Right renal cortex interstitium (tissue), 3 donors: Measurements from ENCODE around the gene SVBP. TPM values are rescaled to one million over a fixed set of nuclear protein-coding genes. Genes with fewer than 3 reads are reported as not detected.
A peak's percentile ranks its signal among the peaks of the same experiment; 100 is the strongest.
"Not testable (repeated sequence)": the region's sequence is repeated elsewhere in the genome, so short reads cannot be mapped to it uniquely, and the experiment has no call there.

ENCODE experiments used
- DNase-seq, 3 donors: peaks; one replicate each; pipeline ENCODE4 v3.0.0-alpha.2; 2013; ENCODE audit warnings: low read depth in 3 of 3, low spot score in 2 of 3
- polyA plus RNA-seq, 3 donors: library from polyadenylated mRNA; unstranded; fragments of 120-200 nt; gene quantifications; one replicate each; pipeline ENCODE4 v1.2.1, GENCODE V29; 2013; ENCODE audit not compliant: insufficient read length in 3 of 3

SVBP gene, protein sequence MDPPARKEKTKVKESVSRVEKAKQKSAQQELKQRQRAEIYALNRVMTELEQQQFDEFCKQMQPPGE
- polyA plus RNA-seq, result 10 to 100 TPM; 66.4 to 75.9 (median 68.4) TPM

DNA sequence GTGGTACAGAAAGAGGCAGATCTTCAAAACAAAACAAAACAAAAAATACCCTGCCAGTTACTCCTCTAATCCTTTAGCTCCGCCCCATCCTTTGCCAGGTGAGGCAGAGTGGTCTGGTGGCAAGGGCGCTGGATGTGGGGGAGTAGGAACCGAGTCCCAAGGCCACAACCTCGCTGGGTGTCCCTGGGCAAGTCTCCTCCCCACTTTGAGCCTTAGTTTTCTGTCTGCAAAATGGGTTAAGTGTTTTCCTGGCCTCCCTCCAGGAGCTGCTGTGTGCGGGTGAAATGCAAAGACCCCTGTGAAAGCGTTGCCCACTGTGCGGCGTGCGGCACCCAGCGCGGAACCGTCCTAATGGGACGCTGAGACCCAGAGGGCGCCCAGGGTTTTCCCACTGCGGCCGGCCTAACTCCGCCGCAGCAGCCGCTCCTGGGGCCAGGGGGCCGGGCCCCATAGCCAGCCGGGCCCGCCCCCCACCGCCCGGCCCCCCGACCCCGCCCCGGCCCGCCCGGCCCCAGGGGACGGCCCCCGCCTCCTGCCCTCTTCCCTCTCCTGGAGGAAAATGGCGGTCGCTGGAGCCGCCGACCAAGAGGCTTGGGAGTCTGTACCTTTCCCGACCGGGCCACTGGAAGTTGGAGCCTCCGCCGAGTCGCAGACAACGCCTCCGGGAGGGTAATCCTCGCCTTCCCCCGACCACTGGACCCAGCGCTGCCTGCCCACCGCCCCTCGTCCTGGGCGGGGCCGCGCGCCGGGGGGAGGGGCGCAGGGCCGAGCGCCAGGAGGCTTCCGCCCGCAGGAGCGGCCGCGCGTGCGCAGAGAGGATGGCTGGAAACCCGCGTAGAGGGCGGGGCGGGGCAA lies at the start of gene SVBP, which contains the start of gene ERMAP:
Gene SVBP (minus strand): TSS at position 813 of the 855 bp plus-strand sequence. CDS start 853 bp downstream, outside the sequence.
Gene ERMAP (plus strand): TSS at position 538 of the 855 bp plus-strand sequence. CDS start 13,327 bp downstream, outside the sequence.
- DNase-seq, result peak; percentile 74 to 81 (median 81)

DNA sequence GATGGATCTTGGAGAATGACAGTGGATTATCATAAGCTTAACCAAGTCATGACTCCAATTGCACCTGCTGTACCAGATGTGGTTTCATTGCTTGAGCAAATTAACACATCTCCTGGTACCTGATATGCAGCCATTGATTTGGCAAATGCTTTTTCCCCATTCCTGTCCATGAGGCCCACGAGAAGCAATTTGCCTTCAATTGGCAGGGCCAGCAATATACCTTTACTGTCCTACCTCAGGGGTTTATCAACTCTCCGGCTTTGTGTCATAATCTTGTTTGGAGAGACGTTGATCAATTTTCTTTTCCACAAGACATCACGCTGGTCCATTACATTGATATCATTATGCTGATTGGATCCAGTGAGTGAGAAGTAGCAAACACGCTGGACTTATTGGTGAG lies 49.4 kb upstream of the SVBP start:
- DNase-seq, result no peak

DNA sequence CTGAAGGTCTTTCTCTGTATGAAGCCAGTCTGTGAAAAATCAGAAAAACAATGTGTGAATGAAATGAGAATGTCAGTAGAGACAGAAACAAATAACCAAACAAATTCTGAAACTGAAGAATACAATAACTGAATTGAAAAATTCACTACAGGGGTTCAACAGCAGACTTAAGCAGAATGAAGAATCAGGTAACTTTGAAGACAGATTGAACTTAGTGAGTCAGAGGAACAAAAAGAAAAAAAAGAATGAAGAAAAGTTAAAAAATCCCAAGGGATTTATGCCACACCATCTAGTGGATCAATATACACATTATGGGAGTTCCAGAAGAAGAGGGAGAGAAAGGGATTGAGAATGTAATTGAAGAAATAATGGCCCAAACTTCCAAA lies 43.8 kb upstream of the SVBP start:
- no peak for DNase-seq

DNA sequence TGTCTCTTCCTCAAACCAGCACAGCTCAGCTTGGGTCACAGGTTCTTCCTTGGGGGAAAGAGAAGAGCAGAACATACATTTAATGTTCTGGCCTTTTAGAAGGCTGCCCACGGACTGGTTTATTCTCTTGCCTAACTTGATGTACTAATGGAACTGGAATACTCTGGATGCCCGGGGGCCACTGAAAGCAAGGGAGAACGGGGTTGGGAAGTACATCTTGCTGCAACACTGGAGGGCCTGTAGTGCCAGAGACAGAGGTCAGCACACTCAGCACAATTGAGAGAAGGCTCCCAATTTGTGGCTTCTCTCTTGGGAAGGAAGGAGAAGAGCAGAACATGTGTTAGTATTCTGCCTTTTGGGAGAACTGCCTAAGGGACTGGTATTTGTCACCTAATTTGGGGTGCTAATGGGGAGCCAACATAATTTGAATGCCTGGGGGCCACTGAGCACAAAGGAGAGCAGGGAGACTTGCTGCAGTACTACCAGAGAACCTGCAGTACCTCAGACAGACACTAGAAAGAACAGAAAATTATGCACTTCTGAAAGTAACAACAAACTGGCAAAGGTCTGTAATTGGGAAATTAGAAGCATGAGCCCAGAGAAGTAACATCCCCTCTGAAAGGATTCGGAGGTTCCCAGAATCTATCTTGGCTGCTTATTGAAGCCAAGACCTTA lies 43.3 kb upstream of the SVBP start:
- DNase-seq, result no peak

DNA sequence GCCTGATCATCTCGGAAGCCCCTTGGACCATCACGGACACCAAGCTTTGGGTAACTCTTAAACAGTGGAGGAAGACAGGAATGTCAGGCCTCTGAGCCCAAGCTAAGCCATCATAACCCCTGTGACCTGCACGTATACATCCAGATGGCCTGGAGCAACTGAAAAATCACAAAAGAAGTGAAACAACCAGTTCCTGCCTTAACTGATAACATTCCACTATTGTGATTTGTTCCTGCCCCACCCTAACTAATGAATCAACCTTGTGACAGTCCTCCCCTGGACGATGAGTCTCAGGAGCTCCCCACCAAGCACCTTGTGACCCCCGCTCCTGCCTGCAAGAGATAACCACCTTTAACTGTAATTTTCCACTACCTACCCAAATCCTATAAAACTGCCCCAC lies 42.2 kb upstream of the SVBP start:
- DNase-seq, result not testable (repeated sequence)

DNA sequence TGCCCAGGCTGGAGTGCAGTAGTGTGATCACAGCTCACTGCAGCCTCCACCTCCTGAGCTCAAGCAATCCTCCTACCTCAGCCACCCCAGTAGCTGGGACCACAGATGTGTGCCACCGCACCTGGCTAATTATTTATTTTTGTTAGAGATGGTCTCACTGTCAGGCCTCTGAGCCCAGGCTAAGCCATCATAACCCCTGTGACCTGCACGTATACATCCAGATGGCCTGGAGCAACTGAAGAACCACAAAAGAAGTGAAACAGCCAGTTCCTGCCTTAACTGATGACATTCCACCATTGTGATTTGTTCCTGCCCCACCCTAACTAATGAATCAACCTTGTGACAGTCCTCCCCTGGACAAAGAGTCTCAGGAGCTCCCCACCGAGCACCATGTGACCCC lies 39.4 kb upstream of the SVBP start:
- not testable (repeated sequence) for DNase-seq

DNA sequence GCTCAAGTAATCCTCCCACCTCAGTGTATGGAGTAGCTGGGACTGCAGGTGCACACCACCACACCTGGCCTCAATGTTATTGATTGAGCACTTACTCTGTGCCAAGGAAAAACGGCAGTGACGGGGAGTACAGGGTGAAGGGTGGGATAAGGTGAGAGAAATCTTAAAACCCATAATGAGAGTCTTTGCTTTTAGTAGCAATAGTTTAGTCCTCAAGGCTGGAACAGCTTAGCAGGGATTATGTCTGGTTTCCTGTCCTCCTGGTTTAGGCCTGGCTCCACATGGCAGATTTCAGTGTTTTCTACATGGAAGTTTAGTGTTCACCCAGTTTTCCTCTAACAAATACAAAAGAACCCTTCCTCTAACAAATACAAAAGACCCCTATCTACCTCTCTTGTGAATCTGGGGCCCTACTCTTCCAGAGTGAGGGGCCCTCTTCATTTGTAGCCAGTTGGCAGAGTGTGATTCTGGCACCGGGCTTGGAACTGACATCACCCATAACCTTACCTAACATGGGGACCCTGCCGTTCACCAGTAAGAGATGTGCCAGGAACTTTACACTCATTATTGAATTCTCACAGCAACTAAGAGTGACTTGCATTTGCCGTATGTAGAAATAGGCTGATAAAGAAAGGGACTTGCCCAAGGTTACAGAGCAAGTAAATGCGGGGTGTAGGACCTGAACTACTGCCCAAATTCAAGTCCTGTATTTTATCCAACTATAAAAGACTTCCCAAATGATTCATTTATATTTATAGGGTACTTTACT lies 36.1 kb upstream of the SVBP start:
- DNase-seq, result no peak

DNA sequence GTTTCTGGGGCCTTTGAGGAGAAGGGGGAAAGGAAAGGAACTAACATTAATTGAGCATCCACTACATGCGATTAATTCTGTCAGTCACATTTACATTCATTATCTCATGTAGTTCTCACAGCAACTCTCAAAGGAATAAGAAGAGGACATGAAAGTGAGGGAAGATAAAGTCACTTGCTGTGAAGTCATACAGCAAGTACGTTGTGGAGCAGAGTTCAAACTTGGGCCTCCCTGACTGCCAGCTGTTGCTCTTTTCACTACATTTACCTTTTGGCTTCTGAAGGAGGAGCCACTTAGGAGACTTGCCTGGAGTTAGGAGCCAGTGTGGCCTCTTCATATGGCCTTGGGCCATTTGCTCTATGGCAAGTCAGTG lies 35.4 kb upstream of the SVBP start:
- DNase-seq, result no peak

DNA sequence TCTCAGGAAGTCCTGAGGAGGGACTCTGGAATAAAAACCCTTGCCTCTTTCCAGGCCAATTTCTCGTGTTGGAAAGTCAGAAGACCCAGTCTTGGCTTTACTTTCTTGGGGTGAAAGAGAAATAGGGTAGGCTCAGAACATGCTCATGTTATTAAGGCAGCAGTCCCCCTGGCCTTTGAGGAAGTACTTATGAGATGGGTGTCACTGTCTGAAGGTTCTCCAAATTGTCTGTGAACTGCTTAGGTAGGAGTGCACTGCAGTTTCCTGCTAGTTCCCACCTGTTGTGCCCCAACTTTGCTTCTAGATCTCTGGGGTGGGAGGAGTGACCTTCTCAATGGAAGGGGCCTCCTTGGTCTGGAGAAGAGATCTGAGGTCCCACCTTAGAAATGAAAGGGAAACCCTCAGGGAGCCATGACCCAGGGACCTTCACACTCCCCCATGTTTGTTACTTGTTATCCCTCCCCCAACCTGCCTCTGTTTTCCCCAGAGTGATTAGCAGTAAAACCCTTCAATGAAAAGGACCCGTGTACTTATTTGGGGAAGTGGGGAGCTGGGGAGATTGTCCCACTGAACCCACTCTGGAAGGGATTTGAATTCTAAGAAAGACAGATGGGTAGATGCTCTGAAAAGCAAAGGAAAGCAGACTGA lies 34.9 kb upstream of the SVBP start:
- DNase-seq, result no peak

DNA sequence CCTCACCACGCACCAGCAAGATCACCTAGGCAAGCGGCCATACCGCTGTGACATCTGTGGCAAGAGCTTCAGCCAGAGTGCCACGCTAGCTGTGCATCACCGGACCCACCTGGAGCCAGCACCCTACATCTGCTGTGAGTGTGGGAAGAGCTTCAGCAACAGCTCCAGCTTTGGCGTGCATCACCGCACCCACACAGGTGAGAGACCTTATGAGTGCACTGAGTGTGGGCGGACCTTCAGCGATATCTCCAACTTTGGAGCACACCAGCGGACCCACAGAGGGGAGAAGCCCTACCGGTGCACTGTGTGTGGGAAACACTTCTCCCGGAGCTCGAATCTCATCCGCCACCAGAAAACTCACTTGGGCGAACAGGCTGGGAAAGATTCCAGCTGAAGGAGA lies 34.2 kb upstream of the SVBP start:
- no peak for DNase-seq

DNA sequence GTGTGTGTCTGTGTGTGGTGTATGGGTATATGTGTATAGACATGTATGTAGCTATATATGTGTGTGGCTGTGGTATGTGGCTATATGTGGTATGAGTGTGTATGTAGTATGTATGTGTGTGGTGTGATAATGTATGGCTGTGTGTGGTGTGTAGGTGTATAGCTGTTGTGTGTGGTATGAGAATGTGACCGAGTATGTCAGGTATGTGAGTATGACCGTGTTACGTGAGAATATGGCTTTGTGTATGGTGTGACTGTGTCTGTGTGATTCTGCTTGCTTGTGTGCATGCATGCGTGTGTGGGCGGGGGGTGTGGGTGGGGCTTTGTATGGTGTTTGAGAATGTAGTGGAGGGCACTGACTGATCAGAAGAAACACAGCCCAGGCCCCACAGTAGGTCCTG lies 32.7 kb upstream of the SVBP start:
- no peak for DNase-seq

DNA sequence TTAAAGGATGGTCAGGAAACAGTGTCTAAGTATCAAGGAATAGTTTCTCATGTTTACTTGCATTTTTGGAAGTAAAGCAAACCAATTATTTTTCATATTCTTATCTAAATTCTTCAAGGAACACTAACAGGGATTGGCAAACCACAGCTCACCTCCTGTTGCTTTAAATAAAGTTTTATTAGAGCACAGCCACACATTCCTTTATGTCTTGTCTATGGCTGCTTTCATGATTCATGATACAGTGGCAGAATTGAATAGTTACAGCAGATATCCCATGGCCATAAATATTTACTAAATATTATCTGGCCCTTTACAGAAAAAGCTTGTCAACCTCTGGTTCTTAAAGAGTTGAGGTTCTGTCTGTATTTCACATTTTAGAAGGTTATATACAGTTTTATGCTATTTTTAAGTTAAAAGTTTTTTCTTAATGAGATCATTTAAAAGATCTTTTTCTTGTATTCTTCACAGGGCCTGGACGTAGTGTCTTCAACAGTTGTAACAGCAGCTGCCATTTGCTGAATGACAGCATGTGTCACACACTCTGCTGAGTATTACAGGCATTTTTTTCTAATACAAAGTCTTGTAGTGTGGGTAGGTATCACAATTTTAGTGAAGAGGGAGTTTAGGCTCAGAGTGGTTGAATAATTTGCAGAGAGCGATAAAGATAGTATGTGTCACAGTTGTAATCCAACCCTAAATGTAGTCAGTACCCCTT lies 31.8 kb upstream of the SVBP start:
- DNase-seq, result no peak

DNA sequence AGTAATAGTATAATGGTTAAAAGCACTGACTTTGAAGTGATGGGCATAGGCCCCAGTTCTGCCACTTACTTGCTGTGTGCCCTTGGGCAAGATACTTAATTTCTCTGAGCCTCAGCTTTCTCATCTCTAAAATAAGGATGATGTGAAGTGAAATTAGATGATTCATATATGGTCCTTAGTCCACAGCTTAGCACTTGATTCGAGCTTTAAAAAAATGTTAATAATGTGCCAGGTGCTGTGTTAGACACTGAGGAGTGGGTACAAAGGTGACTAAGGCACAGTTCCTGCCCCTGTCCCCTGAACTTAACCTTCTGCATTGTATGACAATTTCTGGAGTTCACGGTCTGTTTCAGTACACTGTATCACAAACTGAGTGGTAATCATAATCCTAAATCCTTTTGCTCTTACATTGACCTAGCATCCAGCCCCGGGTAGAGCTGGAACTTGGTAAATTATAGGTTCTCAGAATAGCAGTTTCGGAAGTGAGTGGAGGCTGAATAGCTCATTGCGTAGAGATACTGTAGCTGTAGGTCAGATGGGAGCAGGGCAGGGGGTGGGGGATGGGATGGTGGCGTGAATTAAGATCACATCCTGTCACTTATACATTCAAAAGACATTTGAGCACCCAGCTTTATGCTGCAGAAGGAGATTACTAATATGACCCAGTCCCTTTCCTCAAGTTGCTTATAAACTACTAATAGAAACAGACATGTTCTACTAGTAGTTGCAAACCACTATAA lies 30.7 kb upstream of the SVBP start:
- no peak for DNase-seq

DNA sequence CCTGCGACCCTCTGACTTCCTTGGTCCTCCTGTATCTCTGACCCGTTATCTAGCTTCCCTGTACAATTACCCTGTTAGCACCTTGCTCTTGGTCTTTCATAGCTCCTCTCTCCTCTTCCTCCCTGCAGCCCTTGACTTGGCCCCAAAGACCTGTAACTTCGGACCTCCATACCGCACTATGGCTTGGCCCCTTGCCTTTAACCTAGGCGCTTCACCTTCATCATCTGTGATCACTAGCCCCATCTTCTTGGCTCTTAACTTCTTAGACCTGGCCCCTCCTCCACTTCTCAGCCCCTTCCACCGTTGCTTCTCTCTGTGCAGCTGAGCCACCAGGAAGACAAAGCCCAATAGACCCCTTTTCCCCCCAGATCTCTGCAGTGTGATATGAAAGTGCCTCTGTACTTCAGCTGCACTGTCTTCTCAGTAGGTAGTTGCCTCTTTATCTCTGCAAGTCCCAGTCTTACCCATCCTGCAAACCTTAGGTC lies 30.0 kb upstream of the SVBP start:
- no peak for DNase-seq

DNA sequence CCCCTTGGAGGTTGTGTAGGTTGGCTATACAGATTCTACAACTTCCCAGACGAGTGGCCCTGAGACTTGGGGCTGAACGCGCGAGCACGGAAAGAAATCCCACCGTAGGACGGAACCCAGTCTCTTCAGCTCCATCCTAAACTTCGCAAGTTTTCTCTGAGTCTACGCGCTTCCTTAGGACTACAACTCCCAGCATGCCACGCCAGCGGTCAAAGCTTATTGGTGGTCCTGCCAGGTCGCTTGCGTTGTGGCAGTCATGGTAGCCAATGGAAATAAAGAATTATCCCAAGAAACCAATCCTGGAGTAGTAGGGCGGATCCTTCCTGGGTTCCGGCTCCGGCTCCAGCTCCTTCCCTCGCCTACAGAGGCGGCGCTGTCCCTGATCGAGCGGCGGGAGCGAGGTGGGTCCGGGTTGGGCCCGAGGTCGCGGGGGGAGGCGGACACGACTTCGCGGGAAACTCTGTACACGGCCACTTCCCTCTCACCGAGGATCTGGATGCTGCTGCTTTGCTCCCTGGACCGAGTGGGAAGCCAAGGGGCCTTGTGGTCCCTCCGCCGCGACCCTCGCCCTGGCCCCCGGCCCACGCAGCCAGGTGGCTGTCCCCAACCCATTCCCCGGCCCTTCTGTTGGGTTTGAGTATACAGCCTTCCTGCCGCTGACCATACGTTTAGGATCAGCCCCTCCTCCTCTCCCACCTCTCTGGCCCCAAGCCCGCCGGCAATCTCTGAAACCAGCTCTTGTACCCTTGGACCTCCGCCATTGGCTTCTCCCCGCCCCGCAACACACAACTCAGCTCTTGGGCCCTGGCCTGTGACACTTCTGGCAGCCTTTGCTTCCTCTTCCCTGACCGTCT lies 29.3 kb upstream of the SVBP start, which contains the start of gene ZNF691:
Gene ZNF691 (plus strand): TSS at position 357 of the 854 bp plus-strand sequence. CDS start 3,046 bp downstream, outside the sequence.
- DNase-seq, result peak; percentile 88 to 95 (median 94)

DNA sequence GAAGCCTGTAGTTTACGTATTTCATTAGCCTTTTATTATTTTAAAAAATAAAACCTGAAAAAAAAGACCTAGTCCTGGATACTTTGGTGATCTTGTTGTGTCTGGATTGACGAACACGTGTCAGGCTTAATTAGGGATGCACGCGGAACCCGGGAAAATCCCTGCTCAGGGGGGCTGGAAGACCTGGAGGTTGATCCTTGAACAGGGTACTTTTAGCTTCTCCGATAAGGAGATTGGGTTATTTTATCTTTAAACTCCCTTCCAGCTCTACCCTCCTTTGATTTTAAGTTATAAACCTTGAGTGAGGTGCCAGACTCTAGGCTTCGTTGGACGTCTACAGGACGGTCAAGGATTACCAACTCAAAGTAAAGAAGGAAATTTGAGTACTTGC lies 28.7 kb upstream of the SVBP start:
- no peak for DNase-seq

DNA sequence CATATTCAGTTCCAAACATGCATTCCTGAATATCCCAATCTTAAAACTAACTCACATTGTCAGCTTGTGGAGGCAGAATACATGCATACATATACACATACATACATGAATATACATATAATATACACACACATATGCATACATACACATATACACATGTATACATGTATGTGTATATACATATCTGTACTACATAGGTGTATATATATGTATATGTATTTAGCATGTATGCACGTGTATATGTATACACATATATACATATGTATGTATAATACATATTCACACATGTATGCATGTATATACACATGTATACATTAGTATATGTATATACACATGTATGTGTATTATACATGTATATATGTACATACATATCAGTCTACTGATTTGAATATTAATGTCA lies 28.0 kb upstream of the SVBP start:
- DNase-seq, result no peak

DNA sequence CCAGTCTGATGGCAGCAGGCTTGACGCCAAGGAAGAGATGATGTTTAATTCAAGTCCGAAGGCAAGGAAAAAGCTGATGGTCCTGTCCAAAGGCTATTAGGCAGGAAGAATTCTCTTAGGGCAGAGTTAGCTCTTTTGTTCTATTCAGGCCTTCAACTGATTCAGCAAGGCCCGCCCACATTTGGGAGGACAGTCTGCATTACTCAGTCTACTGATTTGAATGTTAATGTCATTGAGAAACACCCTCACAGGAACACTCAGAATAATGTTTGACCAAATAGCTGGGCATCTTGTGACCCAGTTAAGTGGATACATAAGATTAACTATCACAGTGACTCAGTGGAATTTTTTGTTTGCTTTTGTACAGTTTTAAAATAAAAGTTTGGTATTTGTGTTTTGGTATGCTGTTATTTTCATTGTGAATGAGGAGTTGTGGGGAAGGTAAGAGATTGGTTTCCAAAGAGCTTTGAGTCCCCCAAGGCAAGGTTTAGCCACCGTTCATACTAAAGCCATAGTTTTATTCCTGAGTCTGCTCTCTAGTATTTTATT lies 27.5 kb upstream of the SVBP start:
- no peak for DNase-seq
